ENCODE results near the gene GNAI3.

Gene GNAI3

DNA sequence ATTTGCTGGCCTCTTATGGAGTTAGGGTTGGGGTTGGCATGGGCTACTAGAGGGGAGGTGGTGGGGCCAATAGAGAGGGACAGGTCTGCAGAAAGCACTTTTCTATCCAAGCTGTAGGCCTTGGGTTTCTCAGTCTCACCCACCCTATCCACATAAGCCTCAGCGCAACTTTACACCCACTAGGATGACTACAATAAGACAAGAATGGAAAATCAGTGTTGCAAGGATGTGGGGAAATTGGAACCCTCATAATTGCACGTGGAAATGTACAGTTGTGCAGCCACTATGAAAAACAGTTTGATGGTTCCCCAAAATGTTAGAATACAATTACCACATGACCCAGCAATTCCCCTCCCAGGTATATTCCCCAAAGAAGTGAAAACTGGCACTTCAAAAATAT lies 93.4 kb downstream of the GNAI3 start:
- DNase-seq (ENCODE audit: low read depth) = no peak
- H3K4me3 ChIP-seq (ENCODE audit: control insufficient read depth, low read depth, low read length) = no peak overlapping the region
- TF ChIP-seq, protein P1, sequence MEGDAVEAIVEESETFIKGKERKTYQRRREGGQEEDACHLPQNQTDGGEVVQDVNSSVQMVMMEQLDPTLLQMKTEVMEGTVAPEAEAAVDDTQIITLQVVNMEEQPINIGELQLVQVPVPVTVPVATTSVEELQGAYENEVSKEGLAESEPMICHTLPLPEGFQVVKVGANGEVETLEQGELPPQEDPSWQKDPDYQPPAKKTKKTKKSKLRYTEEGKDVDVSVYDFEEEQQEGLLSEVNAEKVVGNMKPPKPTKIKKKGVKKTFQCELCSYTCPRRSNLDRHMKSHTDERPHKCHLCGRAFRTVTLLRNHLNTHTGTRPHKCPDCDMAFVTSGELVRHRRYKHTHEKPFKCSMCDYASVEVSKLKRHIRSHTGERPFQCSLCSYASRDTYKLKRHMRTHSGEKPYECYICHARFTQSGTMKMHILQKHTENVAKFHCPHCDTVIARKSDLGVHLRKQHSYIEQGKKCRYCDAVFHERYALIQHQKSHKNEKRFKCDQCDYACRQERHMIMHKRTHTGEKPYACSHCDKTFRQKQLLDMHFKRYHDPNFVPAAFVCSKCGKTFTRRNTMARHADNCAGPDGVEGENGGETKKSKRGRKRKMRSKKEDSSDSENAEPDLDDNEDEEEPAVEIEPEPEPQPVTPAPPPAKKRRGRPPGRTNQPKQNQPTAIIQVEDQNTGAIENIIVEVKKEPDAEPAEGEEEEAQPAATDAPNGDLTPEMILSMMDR (IDR thresholded peaks at IDR 0.05; ENCODE audit: control insufficient read depth, insufficient read depth, low read depth, low read length, missing control alignments) = no peak

DNA sequence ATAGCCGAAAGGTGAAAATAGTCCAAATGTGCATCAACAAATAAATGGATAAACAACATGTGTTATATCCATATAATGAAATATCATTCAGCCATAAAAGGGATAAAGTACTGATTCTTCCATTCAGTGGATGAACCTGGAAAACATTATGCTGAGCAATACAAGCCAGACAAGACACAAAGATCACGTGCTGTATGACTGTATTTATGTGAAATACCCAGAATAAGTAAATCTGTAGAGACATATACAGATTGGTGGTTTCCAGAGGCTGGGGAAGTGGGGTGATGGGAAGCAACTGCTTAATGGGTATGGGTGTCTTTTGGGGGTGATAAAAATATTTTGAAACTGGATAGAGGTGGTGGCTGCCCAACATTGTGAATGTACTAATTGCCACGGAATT lies 94.2 kb downstream of the GNAI3 start:
- H3K4me3 ChIP-seq (ENCODE audit: control insufficient read depth, low read depth, low read length) = no peak overlapping the region
- no peak for DNase-seq (ENCODE audit: low read depth)
- TF ChIP-seq, protein P1 (IDR thresholded peaks at IDR 0.05; ENCODE audit: control insufficient read depth, insufficient read depth, low read depth, low read length, missing control alignments) = no peak

DNA sequence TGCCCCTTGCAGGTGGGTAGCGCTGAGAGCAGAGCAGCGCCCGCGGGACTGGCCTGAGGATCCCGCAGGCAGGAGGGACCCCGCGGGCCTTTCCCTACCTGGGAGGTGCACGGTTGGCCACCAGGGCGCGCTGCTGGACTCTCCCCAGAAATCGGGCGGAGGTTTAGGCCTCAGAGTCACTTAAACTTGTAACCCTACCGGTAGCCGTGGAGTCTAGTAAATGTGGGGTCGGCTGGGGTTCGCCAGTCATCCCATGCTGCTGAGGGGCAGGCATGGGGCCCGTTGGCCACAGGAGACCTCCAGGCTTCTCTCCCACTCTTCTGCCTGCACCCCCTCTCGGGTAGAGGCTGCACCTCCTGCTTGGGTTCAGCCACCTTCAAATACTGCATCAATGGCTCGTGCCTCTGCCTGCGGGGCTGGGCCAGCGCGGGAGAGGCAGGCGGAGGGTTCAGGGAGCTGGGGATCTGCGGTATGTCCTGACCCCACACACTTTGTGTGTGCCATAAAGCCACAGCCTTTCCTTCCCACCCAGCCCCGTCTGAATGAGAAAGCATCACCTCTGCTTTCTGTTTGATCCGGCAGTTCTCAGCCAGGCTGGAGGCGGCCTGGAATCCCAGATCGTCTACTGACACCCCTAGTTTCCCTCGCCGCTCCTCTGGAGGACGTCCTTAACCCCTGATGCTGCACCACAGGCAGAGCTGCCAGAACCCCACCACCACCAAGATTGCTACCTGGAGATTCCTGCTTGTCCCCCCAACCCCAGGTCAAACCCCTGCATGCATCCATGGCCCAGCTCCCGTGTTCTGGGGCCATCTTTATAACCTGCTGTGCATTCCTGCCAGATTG lies 95.2 kb downstream of the GNAI3 start:
- H3K4me3 ChIP-seq (ENCODE audit: control insufficient read depth, low read depth, low read length) = no peak overlapping the region
- no peak for DNase-seq (ENCODE audit: low read depth)

DNA sequence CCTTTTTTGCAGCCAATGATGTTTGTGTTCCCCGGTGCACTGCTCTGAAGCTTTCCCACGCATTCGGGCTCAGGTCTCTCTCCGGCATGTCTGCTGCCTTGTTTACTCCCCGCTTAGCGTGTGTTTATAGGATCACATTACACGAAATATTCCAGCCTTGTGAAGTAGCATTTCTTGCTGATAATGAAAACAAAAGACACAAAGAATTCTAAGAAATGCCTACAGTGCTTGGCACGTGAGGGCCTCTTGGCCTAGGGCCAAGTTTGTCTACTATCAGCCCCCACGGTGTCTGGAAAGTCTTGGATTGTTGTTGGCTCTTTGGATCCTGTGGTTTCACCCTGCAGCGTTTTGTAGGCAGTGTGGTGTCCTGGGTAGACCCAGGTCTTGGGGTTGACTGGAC lies 96.3 kb downstream of the GNAI3 start:
- DNase-seq (ENCODE audit: low read depth) = no peak
- TF ChIP-seq, protein P1 (IDR thresholded peaks at IDR 0.05; ENCODE audit: control insufficient read depth, insufficient read depth, low read depth, low read length, missing control alignments) = no peak
- H3K4me3 ChIP-seq (ENCODE audit: control insufficient read depth, low read depth, low read length) = no peak overlapping the region

More for the DNA sequence above, 95.2 kb downstream of the GNAI3 start:
- TF ChIP-seq, protein P1 (IDR thresholded peaks at IDR 0.05; ENCODE audit: control insufficient read depth, insufficient read depth, low read depth, low read length, missing control alignments) = peak; percentile 95

DNA sequence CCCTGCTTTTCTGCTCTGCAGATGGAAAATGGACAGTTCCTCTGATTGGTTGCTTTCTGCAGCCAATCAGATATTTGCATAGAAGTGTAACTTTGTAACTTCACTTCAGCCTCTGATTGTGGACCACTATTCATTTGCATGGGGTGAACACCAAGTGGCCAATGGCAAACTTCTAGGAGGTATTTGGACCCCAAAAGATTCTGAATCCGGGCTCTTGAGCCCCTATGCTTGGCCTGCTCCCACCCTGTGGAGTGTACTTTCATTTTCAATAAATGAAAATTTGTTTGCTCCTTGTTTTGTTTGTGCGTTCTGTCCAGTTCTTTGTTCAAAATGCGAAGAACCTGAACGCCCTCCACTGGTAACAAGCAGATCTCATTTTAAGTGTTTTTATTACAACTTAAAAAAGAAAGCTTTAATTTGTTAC lies 101.1 kb downstream of the GNAI3 start:
- TF ChIP-seq, protein P1 (IDR thresholded peaks at IDR 0.05; ENCODE audit: control insufficient read depth, insufficient read depth, low read depth, low read length, missing control alignments) = peak; percentile 50
- peak overlapping the region; percentile 27 for H3K4me3 ChIP-seq (ENCODE audit: control insufficient read depth, low read depth, low read length)
- DNase-seq (ENCODE audit: low read depth) = peak; percentile 37

DNA sequence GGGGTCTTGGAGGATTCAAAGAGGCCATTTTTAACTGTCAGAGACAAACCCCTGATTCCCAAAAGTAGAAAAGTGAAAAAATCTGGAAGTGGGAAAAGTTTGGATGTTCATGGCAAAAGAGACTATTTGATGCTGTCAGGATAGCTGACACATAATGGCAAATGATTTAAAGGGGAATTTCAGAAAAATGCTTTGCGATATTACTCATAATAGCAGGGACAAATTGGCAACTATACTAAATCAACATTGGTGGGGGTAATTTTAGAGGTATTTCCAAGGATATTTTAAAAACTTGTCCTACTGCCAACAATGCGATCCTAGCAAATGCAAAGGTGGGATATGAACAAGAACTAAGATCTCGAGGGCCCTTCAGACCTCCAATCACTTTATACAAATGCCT lies 102.2 kb downstream of the GNAI3 start:
- DNase-seq (ENCODE audit: low read depth) = no peak
- H3K4me3 ChIP-seq (ENCODE audit: control insufficient read depth, low read depth, low read length) = no peak overlapping the region
- TF ChIP-seq, protein P1 (IDR thresholded peaks at IDR 0.05; ENCODE audit: control insufficient read depth, insufficient read depth, low read depth, low read length, missing control alignments) = no peak

Measured in AG09309 (cell line).